Measurements from ENCODE around the gene GSX2.
"Not testable (repeated sequence)": the region's sequence is repeated elsewhere in the genome, so short reads cannot be mapped to it uniquely, and the experiment has no call there.

The GSX2 gene

GRCh38 chr4:54107951-54108748 is 8.2 kb downstream of the GSX2 start:
- no peak for DNase-seq

DNA sequence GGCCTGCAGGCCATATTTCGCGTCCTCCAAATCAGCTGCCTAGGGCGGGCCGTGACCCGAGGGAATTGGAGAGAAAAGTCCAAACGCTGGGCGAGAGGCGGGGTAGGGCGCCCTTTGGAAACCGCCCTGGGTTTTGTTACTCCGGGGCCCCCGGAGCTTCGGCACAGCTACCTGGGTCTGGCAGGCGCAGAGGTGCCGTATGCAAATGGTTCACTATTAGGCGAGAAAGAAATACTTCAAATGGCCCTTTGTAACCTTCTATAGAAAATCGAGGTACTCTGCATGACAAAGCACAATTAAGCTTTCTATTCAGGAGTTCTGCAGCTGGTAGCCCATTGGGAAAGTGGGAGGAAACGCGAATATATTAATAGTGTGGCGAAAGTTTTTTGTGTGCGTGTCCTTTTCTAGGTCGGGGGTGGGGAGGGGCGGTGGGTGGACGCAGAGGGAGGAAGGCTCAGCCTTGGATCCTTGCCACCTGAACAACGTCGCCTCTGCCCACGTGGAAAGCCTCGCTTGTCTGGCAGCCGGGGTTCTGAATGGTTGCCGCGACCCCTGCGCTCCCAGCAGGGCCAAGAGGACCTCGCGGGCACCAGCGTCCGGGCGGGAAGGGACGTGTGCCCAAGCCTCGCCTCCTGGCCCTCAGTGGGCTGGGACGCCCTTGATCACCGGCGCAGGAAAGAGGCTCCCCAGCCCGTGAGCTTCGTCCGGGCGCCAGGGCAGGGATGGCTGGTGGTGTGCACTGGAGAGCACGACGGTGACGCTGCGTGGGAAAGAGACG is 9.5 kb downstream of the GSX2 start:
- no peak for DNase-seq

DNA sequence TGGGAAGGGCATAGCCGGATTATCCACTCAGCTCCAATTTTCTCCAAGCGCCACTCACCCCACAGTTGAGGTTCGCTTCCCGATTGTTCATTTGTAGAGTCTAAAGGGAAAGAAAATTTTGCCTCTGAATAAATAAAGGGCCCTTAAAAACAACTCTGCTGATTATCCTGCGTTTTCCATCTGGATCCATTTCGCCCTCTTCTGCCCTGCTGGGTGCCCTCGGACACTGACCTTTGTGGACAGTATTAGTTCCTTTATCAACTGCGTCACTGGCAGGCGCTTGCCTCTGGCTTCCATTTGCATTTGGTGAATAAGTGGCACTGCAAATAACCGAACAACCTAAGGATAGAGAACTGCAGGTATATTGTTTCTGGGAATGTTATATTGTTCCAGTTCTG is 10.1 kb downstream of the GSX2 start:
- DNase-seq = no peak

DNA sequence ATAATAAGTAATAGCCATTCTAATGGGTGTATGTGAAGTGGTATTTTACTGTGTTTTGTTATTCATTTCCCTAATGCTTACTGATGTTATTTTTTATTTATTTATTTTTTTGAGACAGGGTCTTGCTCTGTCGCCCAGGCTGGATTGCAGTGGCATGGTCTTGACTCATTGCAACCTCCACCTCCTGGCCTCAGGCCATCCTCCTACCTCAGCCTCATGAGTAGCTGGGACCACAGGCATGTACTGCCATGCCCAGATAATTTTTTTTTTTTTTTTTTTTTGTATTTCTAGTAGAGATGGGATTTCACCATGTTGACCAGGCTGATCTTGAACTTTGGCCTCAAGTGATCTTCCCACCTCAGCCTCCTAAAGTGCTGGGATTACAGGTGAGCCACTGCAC is 13.2 kb downstream of the GSX2 start:
- DNase-seq = not testable (repeated sequence)

DNA sequence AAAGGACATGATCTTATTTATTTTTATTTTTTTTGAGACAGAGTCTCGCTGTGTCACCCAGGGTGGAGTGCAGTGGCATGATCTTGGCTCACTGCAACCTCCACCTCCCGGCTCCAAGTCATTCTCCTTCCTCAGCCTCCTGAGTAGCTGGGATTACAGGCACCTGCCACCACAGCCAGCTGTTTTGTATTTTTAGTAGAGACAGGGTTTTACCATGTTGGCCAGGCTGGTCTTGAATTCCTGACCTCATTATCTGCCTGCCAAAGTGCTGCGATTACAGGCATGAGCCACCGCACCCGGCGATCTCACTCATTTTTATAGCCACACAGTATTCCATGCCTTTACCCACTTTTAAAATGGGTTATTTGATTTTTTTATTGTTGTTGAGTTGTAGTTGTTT is 16.3 kb downstream of the GSX2 start:
- DNase-seq = not testable (repeated sequence)

DNA sequence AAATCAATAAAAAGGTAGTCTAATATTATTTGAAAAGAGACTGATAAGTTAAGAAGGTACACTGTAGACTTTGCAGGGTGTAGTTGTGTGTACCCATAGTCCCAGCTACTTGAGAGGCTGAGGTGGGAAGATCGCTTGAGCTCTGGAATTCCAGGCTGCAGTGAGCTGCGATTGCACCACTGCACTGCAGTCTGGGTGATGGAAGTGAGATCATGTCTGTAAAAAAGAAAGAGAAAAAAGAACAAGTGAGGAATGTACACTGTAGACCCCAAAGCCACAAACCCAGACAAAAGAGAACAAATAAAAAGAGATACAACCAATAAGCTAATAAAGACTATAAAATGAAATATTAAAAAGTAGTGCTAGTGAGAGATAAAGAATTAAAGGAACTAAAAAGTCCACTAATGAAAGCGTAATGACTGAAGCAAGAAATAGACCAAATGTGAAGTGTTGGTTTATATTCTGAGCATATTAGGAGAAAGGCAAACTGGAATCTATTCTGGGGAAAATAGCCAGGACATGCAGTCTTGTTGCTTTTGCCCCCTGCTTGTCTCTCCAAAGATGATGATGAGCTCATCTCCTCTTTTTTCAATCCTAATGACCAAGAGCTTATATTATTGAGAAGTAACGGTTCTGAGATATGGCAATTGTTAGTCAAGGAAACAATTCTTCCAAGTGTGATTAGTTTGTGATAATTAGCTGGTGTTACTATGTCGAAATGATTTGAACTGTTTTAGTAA is 19.1 kb downstream of the GSX2 start:
- DNase-seq = no peak

- DNase-seq = no peak
Observed at GRCh38 chr4:54120518-54120917, 20.6 kb downstream of the GSX2 start.

DNA sequence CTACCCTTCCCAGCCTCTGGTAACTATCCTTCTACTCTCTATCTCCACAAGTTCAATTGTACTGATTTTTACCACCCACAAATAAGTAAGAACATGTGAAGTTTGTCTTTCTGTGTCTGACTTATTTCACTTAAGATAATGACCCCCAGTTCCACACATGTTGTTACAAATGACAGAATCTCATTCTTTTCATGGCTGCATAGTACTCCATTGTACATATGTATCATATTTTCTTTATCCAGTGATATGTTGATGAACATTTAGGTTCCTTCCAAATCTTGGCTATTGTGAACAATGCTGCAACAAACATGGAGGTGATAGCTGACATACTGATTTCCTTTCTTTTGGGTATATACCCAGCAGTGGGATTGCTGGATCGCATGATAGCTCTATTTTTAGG is 27.7 kb downstream of the GSX2 start:
- DNase-seq = no peak

- DNase-seq = not testable (repeated sequence)
Observed at GRCh38 chr4:54128694-54129093, 28.7 kb downstream of the GSX2 start.

DNA sequence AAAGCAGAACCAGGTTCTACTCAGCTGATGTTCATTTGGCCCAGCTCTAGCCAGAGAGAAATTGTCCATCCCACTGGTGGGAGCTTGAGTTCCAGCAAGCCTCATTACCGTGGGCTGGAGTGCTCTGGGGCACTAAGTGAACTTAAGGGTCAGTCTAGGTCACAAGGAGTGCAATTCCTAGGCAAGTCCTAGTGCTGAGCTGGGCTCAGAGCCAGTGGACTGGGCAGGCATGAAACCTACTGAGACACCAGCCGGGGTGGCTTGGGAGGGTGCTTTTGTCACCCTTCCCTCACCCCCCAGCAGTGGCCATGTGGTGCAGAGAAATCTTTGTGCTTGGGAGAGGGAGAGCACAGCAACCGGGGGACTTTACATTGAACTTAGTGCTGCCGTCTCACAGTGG is 39.4 kb downstream of the GSX2 start:
- no peak for DNase-seq

DNA sequence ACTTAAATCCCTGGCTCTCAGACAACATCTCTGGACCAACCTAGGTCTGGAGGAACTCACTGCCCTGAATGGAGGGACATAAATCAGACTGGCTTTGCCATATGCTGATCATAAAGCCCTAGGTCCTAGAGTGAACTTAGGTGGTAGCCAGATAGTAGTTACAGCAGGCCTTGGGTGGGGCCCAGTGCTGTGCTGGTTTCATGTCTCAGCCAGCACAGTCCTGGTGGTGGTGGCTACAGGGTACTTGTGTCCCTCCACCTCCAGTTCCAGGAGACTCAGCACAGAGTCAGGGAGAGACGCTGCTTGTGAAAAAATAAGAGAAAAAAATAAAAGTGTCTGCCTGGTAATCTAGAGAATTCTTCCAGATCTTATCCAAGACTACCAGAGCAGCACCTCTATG is 40.3 kb downstream of the GSX2 start:
- DNase-seq = no peak

DNA sequence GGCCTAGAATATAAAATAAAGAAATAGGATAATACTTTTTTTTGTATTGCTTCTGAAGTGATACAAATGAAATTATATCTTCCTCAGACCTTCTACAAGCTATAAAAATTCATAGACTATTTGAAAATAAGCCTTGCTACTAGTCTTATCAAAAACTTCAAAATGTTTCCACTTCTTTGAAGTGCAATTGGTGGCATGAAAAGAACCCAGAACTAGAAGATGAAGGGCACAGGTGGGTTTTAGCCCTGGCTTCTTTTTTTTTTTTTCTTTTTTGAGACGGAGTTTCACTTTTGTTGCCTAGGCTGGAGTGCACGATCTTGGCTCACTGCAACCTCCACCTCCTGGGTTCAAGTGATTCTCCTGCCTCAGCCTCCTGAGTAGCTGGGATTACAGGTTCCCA is 44.2 kb downstream of the GSX2 start:
- no peak for DNase-seq

DNA sequence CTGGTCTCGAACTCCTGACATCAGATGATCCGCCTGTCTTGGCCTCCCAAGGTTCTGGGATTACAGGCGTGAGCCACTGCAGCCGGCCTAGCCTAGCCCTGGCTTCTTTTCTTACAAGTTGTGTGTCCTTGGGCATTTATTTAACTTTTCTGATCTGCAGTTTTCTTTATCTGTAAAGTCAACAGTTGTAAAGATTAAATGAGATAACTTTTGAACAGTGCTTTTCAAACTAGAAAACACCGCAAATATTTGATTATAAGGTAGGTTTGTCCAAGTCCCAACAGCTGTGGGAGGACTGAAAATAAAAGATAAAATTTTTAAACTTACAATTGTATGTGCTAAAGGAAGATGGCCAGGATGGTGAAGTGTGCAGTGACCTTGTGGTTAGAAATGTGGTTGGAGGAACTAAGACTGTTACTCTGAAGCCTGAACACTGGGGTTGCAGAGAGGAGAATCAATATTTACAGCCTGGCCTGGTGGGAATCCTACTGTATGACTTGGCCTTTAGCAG is 44.8 kb downstream of the GSX2 start:
- no peak for DNase-seq

- DNase-seq = no peak
Observed at GRCh38 chr4:54146139-54146538, 46.2 kb downstream of the GSX2 start.

DNA sequence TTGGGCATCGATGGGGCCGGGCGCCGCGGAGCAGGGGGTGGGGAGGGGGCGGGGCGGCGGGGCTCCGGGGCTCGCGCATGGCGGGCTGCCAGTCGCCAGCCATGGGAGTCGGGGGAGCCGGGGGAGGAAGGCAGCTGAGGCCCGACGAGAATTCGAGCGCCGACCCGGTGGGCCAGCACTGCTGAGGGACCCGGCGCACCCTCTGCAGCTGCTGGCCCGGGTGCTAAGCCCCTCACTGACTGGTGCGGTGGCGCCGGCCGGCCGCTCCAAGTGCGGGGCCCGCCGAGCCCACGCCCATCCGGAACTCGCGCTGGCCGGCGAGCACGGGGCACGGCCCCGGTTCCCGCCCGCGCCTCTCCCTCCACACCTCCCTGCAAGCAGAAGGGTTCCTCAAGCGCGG is 49.4 kb downstream of the GSX2 start:
- DNase-seq = no peak

Measured in DMS 273 treated with DMSO at 0.1 percent for 48 hours (cell line).